Right ventricle myocardium superior (tissue), 1 donor: ENCODE measurements around the gene TARS3. TPM values are rescaled to one million over a fixed set of nuclear protein-coding genes. Genes with fewer than 3 reads are reported as not detected.
A peak's percentile ranks its signal among the peaks of the same experiment; 100 is the strongest.

Source experiments
- ATAC-seq: fragments of 200-7000 bp; cut with Tn5 transposase; one replicate; pipeline ENCODE4 v1.9.1; 2020; ENCODE audit warnings: mild to moderate bottlenecking; ENCODE audit not compliant: poor library complexity
- DNase-seq: peaks from one replicate; pipeline ENCODE4 v3.0.0-alpha.2; 2020
- intact Hi-C: fragments of 100-400 bp; cut with DNase I; formaldehyde crosslinking; loops from one replicate; pipeline ENCODE4 v1.11.2; 2022
- total RNA-seq: library from RNA; stranded (reverse); fragmentation: NEBNext Ultra II Directional; extraction: Animal tissue kit (Norgen Biotek cat#: 25700); gene quantifications from one replicate; pipeline ENCODE4 v1.2.1, GENCODE V29; 2021
- donor health status: DM: no; HTN: yes; CAD: no; lungs with severe emphysema.

The TARS3 gene
- total RNA-seq, 1 donor from 2014 or later: 29.9 TPM

GRCh38 chr15:101710806-101711205 is 13.5 kb downstream of the TARS3 start:
- no peak for DNase-seq
- peak; percentile 76 for ATAC-seq
- intact Hi-C loops: no loop called here

GRCh38 chr15:101709466-101709865 is 14.8 kb downstream of the TARS3 start:
- intact Hi-C loops: no loop called here
- DNase-seq (no peak), ATAC-seq (no peak)

- ATAC-seq: peak; percentile 70
- intact Hi-C loops: no loop called here
- DNase-seq: no peak
Observed at GRCh38 chr15:101707983-101708382, 16.3 kb downstream of the TARS3 start.

- no peak for ATAC-seq
- no peak for DNase-seq
- intact Hi-C loops: no loop called here
Observed at GRCh38 chr15:101702077-101702476, 22.2 kb downstream of the TARS3 start.

GRCh38 chr15:101698314-101698713 is 26.0 kb downstream of the TARS3 start:
- DNase-seq: no peak
- intact Hi-C loops: no loop called here
- ATAC-seq: no peak

GRCh38 chr15:101697488-101697887 is 26.8 kb downstream of the TARS3 start:
- no peak for DNase-seq
- ATAC-seq: no peak
- intact Hi-C loops: no loop called here

GRCh38 chr15:101696829-101697228 is 27.4 kb downstream of the TARS3 start:
- DNase-seq: no peak
- ATAC-seq: no peak
- intact Hi-C loops: no loop called here

- intact Hi-C loops: no loop called here
- DNase-seq (no peak), ATAC-seq (no peak)
Observed at GRCh38 chr15:101694261-101694660, 30.0 kb downstream of the TARS3 start.

- ATAC-seq (no peak), DNase-seq (no peak)
- intact Hi-C loops: no loop called here
Observed at GRCh38 chr15:101692801-101693598, 31.3 kb downstream of the TARS3 start.

- no peak for DNase-seq
- intact Hi-C loops: no loop called here
- ATAC-seq: no peak
Observed at GRCh38 chr15:101689901-101690300, 34.4 kb downstream of the TARS3 start.

GRCh38 chr15:101686718-101687117 is 37.6 kb downstream of the TARS3 start:
- ATAC-seq (no peak), DNase-seq (no peak)
- intact Hi-C loops: no loop called here

- intact Hi-C loops: no loop called here
- ATAC-seq (no peak), DNase-seq (no peak)
Observed at GRCh38 chr15:101684877-101685276, 39.4 kb downstream of the TARS3 start.

- peak; percentile 87 for ATAC-seq
- no peak for DNase-seq
- intact Hi-C loops: no loop called here
Observed at GRCh38 chr15:101684384-101684783, 39.9 kb downstream of the TARS3 start.

- intact Hi-C loops: no loop called here
- no peak for ATAC-seq
Observed at GRCh38 chr15:101679806-101680205, 44.5 kb downstream of the TARS3 start.

GRCh38 chr15:101676921-101677329 is 47.3 kb downstream of the TARS3 start:
- DNase-seq (no peak), ATAC-seq (no peak)
- intact Hi-C loops: no loop called here

More at GRCh38 chr15:101679806-101680205, 44.5 kb downstream of the TARS3 start:
- DNase-seq: no peak

GRCh38 chr15:101675796-101676582 is 48.3 kb downstream of the TARS3 start:
- ATAC-seq: no peak
- DNase-seq: no peak

GRCh38 chr15:101675015-101675414 is 49.3 kb downstream of the TARS3 start:
- no peak for ATAC-seq
- DNase-seq: no peak

More at GRCh38 chr15:101675796-101676582, 48.3 kb downstream of the TARS3 start:
- intact Hi-C loops: no loop called here

GRCh38 chr15:101672298-101672697 is 52.0 kb downstream of the TARS3 start:
- intact Hi-C loops: no loop called here
- DNase-seq (no peak), ATAC-seq (peak; percentile 69)

More at GRCh38 chr15:101675015-101675414, 49.3 kb downstream of the TARS3 start:
- intact Hi-C loops: no loop called here

- no peak for ATAC-seq
- intact Hi-C loops: no loop called here
Observed at GRCh38 chr15:101669744-101670143, 54.5 kb downstream of the TARS3 start.

GRCh38 chr15:101667881-101668280 is 56.4 kb downstream of the TARS3 start:
- DNase-seq (no peak), ATAC-seq (no peak)
- intact Hi-C loops: no loop called here

More at GRCh38 chr15:101669744-101670143, 54.5 kb downstream of the TARS3 start:
- DNase-seq: no peak
